ENCODE results near the gene PTPRN2.

Gene PTPRN2

GRCh38 chr7:158018971-158019645, 568.5 kb downstream of the PTPRN2 start:
- DNase-seq (ENCODE audit: low spot score), result no peak

GRCh38 chr7:158018098-158018762, 569.4 kb downstream of the PTPRN2 start:
- DNase-seq (ENCODE audit: low spot score), result no peak

GRCh38 chr7:158017111-158018097, 570.2 kb downstream of the PTPRN2 start:
- DNase-seq (ENCODE audit: low spot score), result no peak

GRCh38 chr7:158016180-158017097, 571.2 kb downstream of the PTPRN2 start:
- no peak for DNase-seq (ENCODE audit: low spot score)

GRCh38 chr7:158015403-158016179, 572.0 kb downstream of the PTPRN2 start:
- no peak for DNase-seq (ENCODE audit: low spot score)

GRCh38 chr7:158014976-158015375, 572.6 kb downstream of the PTPRN2 start:
- DNase-seq (ENCODE audit: low spot score), result no peak

- no peak for DNase-seq (ENCODE audit: low spot score)
Observed at GRCh38 chr7:158013085-158013668, 574.4 kb downstream of the PTPRN2 start.

- no peak for DNase-seq (ENCODE audit: low spot score)
Observed at GRCh38 chr7:158011941-158012340, 575.7 kb downstream of the PTPRN2 start.

- DNase-seq (ENCODE audit: low spot score), result no peak
Observed at GRCh38 chr7:158010961-158011693, 576.5 kb downstream of the PTPRN2 start.

- no peak for DNase-seq (ENCODE audit: low spot score)
Observed at GRCh38 chr7:158009886-158010285, 577.7 kb downstream of the PTPRN2 start.

GRCh38 chr7:158008267-158008666, 579.4 kb downstream of the PTPRN2 start:
- DNase-seq (ENCODE audit: low spot score), result no peak

- DNase-seq (ENCODE audit: low spot score), result no peak
Observed at GRCh38 chr7:158007697-158008257, 579.8 kb downstream of the PTPRN2 start.

GRCh38 chr7:158006841-158007696, 580.6 kb downstream of the PTPRN2 start:
- DNase-seq (ENCODE audit: low spot score), result no peak

- no peak for DNase-seq (ENCODE audit: low spot score)
Observed at GRCh38 chr7:158005531-158005930, 582.1 kb downstream of the PTPRN2 start.

GRCh38 chr7:158004123-158004490, 583.5 kb downstream of the PTPRN2 start:
- DNase-seq (ENCODE audit: low spot score), result no peak

GRCh38 chr7:158003441-158004122, 584.0 kb downstream of the PTPRN2 start:
- DNase-seq (ENCODE audit: low spot score), result no peak

- no peak for DNase-seq (ENCODE audit: low spot score)
Observed at GRCh38 chr7:158002486-158003080, 585.0 kb downstream of the PTPRN2 start.
